PC-3 (cell line): ENCODE data around the gene DNLZ.

Source experiments
- EZH2 ChIP-seq: fragments of 300-600 bp; sonication (generic); IDR thresholded peaks from one replicate; pipeline ENCODE4 v1.6.1; 2017; ENCODE audit warnings: antibody characterized with exemption, mild to moderate bottlenecking, low read length; ENCODE audit not compliant: unreplicated experiment
- TF ChIP-seq, protein P1 (sequence below): fragments of 300-600 bp; sonication (generic); conservative IDR thresholded peaks from 2 replicates; pipeline ENCODE4 v1.5.1; 2017; ENCODE audit warnings: antibody characterized with exemption, low read depth, mild to moderate bottlenecking, low read length

DNA sequence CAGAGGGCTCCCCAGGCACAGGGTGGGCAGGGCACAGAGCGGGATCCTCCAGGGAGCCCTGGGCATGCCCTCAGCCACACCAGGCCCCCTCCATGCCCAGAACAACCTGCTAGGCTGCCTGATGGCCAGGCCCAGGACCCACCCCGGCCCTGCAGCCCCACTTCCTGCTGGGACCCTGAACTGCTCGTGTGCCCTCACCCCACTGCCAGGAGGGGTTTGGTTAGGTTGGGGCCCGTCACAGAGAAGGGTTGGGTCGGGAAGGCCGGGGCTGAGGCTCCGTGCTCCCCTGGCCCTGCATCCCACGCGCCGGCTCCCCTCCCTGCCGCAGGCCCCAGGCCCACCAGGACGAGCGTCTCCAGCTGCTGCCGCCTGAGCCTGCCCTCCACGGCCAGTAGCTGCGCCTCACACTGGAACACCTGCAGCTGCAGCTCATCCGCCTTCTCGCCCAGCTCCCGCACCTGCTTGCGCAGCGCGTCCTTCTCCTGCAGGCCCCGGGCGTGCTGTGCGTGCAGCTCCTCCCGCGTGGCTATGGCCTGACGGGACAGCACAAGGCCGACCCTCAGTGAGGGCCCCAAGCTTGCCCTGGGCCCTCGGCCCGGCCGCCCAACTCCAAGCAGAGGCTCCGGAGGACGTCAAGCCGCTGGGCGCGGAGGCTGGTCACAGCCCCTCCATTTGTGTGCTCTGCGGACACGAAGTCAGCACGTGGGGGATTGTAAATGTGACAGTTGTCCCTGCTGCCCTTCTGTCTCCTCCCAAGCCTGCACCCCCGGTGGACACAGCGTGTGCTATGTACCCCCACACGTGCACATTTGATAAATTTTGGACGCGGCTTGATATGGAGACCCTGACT, 4.0 kb upstream of the DNLZ start:
- no peak for TF ChIP-seq EZH2
- TF ChIP-seq, protein P1, sequence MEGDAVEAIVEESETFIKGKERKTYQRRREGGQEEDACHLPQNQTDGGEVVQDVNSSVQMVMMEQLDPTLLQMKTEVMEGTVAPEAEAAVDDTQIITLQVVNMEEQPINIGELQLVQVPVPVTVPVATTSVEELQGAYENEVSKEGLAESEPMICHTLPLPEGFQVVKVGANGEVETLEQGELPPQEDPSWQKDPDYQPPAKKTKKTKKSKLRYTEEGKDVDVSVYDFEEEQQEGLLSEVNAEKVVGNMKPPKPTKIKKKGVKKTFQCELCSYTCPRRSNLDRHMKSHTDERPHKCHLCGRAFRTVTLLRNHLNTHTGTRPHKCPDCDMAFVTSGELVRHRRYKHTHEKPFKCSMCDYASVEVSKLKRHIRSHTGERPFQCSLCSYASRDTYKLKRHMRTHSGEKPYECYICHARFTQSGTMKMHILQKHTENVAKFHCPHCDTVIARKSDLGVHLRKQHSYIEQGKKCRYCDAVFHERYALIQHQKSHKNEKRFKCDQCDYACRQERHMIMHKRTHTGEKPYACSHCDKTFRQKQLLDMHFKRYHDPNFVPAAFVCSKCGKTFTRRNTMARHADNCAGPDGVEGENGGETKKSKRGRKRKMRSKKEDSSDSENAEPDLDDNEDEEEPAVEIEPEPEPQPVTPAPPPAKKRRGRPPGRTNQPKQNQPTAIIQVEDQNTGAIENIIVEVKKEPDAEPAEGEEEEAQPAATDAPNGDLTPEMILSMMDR = no peak
